ENCODE data around the gene GMCL1. TPM values are rescaled to one million over a fixed set of nuclear protein-coding genes. Genes with fewer than 3 reads are reported as not detected.

GMCL1 gene, protein sequence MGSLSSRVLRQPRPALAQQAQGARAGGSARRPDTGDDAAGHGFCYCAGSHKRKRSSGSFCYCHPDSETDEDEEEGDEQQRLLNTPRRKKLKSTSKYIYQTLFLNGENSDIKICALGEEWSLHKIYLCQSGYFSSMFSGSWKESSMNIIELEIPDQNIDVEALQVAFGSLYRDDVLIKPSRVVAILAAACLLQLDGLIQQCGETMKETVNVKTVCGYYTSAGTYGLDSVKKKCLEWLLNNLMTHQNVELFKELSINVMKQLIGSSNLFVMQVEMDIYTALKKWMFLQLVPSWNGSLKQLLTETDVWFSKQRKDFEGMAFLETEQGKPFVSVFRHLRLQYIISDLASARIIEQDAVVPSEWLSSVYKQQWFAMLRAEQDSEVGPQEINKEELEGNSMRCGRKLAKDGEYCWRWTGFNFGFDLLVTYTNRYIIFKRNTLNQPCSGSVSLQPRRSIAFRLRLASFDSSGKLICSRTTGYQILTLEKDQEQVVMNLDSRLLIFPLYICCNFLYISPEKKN
- polyA plus RNA-seq (2013, experiment 1 of 2), result 9.3 TPM
- 8.6 TPM for polyA plus RNA-seq (2013, experiment 2 of 2)

DNA sequence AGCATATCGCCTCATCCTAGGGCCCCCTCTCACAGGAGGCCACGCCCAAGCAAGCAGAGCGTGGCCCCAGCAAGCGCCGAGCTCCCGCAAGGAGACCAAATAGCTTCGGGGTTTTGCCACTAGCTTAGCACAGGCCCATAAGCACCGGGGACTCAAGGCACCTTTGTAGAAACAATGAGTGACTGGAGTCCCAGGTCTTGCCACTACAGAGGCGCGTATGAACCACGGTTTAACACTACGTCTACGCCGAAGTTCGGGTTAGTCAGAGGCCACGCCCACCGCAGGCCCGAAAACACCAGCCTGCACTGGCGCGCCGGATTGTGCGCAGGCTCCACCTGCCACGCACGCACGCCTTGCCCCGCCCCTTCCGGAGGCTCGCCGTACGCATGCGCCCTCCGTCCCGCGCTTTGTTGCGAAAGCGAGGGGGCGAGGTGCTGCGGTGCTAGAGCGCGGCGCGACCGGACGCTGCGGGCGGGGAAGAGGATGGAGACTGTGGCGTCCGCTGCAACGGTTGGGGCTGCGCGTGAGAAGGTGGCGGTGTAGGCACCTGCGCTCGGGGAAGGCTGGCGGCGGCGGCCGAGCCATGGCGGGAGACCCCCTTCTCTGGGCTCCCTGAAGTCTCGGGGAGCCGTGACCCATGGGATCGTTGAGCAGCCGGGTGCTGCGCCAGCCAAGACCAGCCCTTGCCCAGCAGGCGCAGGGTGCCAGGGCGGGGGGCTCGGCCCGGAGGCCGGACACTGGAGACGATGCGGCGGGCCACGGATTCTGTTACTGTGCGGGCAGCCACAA lies at the start of gene GMCL1:
GMCL1 (plus strand) TSS at position 405 of the 789 bp plus-strand sequence; CDS start at position 638, 233 bp downstream.
- Histone ChIP-seq H2BK120ac (ENCODE audit: low read depth, low read length) (no peak within 1 kb of the TSS), H2AFZ (ENCODE audit: low read depth, low read length) (peak within 1 kb of the TSS; percentile 95), H3K4me3 (ENCODE audit: insufficient read depth in 1 of 2, low read depth in 1 of 2, low read length in 2 of 2) (peak within 1 kb of the TSS; percentile 91 to 93), H3K23ac (ENCODE audit: low read length in 2 of 2) (peak within 1 kb of the TSS in 1 of 2 experiments; percentile 50), H3K9me3 (ENCODE audit: control insufficient read depth, low read length) (no peaks in the 10 kb centered on the region), H3K79me1 (replicated peaks; ENCODE audit: low read length, poor library complexity, severe bottlenecking) (peaks cover 3% of the 10 kb centered on the region), H3K9ac (ENCODE audit: low read length) (peak within 1 kb of the TSS; percentile 97), H3K4ac (ENCODE audit: low read depth in 1 of 2, low read length in 2 of 2) (peak within 1 kb of the TSS; percentile 5 to 88), H3K14ac (ENCODE audit: low read length in 2 of 2) (peak within 1 kb of the TSS in 1 of 2 experiments; percentile 82), H2BK5ac (ENCODE audit: low read depth, low read length, poor library complexity, severe bottlenecking) (peak within 1 kb of the TSS; percentile 61), H4K91ac (ENCODE audit: low read length) (peak within 1 kb of the TSS; percentile 64), H2AK5ac (ENCODE audit: low read length, severe bottlenecking) (peak within 1 kb of the TSS; percentile 38), H3K27me3 (ENCODE audit: control insufficient read depth in 1 of 2, insufficient read depth in 1 of 2, low read length in 2 of 2) (no peaks in the 10 kb centered on the region), H3K4me1 (ENCODE audit: control insufficient read depth, insufficient read depth, low read depth, low read length) (peaks cover 16% of the 10 kb centered on the region), H3K4me2 (ENCODE audit: low read length, poor library complexity, severe bottlenecking) (peak within 1 kb of the TSS; percentile 75), H3K18ac (ENCODE audit: low read depth in 1 of 2, low read length in 2 of 2) (peak within 1 kb of the TSS; percentile 63 to 93), H3K27ac (ENCODE audit: low read length, poor library complexity, severe bottlenecking) (peak within 1 kb of the TSS; percentile 95), H3K36me3 (ENCODE audit: control insufficient read depth in 1 of 2, insufficient read depth in 2 of 2, low read depth in 1 of 2, low read length in 2 of 2) (peaks cover 7% of the 10 kb centered on the region in 2 experiments), H2BK12ac (ENCODE audit: low read length in 2 of 2) (peak within 1 kb of the TSS in 1 of 2 experiments; percentile 90), H4K8ac (ENCODE audit: low read length) (peak within 1 kb of the TSS; percentile 66), H2BK15ac (ENCODE audit: low read depth, poor library complexity, severe bottlenecking) (peak within 1 kb of the TSS; percentile 37)
- peak; percentile 96 for DNase-seq
- WGBS, result 1% methylated on average over 74 of the region's 74 CpGs

DNA sequence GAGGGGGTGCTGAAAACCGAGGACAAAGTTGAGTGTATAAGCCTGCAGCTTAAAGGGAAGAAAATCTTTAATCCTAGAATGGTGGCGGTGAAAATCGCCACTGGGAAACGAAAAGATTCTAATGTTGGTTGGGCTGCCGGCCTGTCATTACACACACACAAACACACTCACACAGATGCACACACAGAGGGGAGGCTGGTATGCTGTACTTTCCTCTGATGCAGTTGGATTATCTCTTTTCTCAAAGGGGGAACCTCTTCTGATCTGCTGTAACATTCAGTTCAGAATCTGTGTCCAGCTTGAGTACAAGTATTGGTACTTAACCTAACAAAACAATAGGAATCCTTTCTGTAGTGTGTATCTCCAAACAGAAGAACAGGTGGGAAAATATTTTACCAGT lies 48.5 kb upstream of the GMCL1 start:
- no peak overlapping the region for H4K8ac ChIP-seq (ENCODE audit: low read length)
- 83% methylated on average over 1 of the region's 5 CpGs for WGBS
- H3K79me1 ChIP-seq (replicated peaks; ENCODE audit: low read length, poor library complexity, severe bottlenecking), result peaks cover 32% of the 10 kb centered on the region

DNA sequence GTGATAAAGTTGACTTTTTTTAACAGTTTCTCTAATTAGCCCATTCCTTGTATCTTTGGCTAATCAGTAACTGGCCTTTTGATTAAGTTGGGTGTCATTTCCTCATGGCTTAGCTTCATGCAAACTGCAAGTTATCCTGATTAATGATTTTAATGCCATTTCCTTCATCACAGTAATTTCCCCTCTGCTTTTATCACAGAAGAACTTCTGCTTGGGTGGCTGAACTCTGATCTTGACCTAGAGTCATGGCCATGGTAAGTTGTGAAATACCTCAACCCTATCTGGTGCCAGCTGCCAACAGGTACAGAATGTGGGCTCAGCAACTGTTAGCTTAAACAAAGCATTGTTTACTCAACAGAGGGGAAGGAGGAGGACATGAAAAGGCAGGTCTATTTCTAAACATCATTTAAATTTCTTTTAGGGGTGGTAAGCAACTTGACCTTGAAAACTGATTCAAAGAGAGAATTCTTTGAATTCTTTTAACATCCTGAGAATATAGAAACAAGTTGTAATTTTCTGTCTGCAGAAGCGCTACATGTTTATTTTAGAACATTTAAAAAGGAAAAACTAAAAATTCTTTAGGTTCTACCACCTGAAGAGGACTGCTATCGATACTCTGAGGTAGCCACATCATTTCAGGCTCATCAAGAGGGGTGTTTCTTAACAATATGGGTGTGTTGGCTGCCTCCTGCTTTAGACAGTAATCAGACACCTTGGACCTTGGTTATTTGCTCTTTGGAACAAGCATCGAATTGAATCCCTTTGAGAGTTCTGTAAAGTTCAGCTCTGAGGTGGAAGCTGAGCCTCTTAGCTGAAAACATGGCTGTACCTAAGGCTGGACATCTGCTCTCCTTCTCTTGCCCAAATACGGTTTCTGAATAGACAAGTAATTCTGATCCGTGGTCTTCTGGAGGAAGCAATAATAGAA lies 47.9 kb upstream of the GMCL1 start:
- H3K4me3 ChIP-seq (ENCODE audit: insufficient read depth in 1 of 2, low read depth in 1 of 2, low read length in 2 of 2), result no peak overlapping the region
- H2AK5ac ChIP-seq (ENCODE audit: low read length, severe bottlenecking), result peak overlapping the region; percentile 53
- H3K27ac ChIP-seq (ENCODE audit: low read length, poor library complexity, severe bottlenecking), result peak overlapping the region; percentile 53
- no peak overlapping the region for H3K18ac ChIP-seq (ENCODE audit: low read depth in 1 of 2, low read length in 2 of 2)
- H2BK12ac ChIP-seq (ENCODE audit: low read length in 2 of 2), result no peak overlapping the region
- peaks cover 12 to 53% of the 10 kb centered on the region in 2 experiments for H3K36me3 ChIP-seq (ENCODE audit: control insufficient read depth in 1 of 2, insufficient read depth in 2 of 2, low read depth in 1 of 2, low read length in 2 of 2)
- no peak overlapping the region for H4K91ac ChIP-seq (ENCODE audit: low read length)
- DNase-seq, result no peak
- H4K8ac ChIP-seq (ENCODE audit: low read length), result no peak overlapping the region
- no peak overlapping the region for H3K9ac ChIP-seq (ENCODE audit: low read length)
- no peak overlapping the region for H2AFZ ChIP-seq (ENCODE audit: low read depth, low read length)
- no peak overlapping the region for H2BK15ac ChIP-seq (ENCODE audit: low read depth, poor library complexity, severe bottlenecking)
- peaks cover 8% of the 10 kb centered on the region for H3K4me1 ChIP-seq (ENCODE audit: control insufficient read depth, insufficient read depth, low read depth, low read length)
- WGBS, result 97% methylated on average over 4 of the region's 5 CpGs
- no peak overlapping the region for H3K4me2 ChIP-seq (ENCODE audit: low read length, poor library complexity, severe bottlenecking)
- H3K27me3 ChIP-seq (ENCODE audit: control insufficient read depth in 1 of 2, insufficient read depth in 1 of 2, low read length in 2 of 2), result no peaks in the 10 kb centered on the region
- no peak overlapping the region for H3K4ac ChIP-seq (ENCODE audit: low read depth in 1 of 2, low read length in 2 of 2)
- H3K9me3 ChIP-seq (ENCODE audit: control insufficient read depth, low read length), result no peaks in the 10 kb centered on the region
- H3K23ac ChIP-seq (ENCODE audit: low read length in 2 of 2), result no peak overlapping the region
- H2BK5ac ChIP-seq (ENCODE audit: low read depth, low read length, poor library complexity, severe bottlenecking), result no peak overlapping the region
- no peak overlapping the region for H3K14ac ChIP-seq (ENCODE audit: low read length in 2 of 2)
- H3K79me1 ChIP-seq (replicated peaks; ENCODE audit: low read length, poor library complexity, severe bottlenecking), result peaks cover 31% of the 10 kb centered on the region
- no peak overlapping the region for H2BK120ac ChIP-seq (ENCODE audit: low read depth, low read length)

More for the DNA sequence above, 48.5 kb upstream of the GMCL1 start:
- H3K4ac ChIP-seq (ENCODE audit: low read depth in 1 of 2, low read length in 2 of 2), result no peak overlapping the region
- no peak overlapping the region for H3K4me3 ChIP-seq (ENCODE audit: insufficient read depth in 1 of 2, low read depth in 1 of 2, low read length in 2 of 2)
- H2AFZ ChIP-seq (ENCODE audit: low read depth, low read length), result no peak overlapping the region
- no peak overlapping the region for H2BK15ac ChIP-seq (ENCODE audit: low read depth, poor library complexity, severe bottlenecking)
- no peak overlapping the region for H3K23ac ChIP-seq (ENCODE audit: low read length in 2 of 2)
- DNase-seq, result no peak
- H2BK120ac ChIP-seq (ENCODE audit: low read depth, low read length), result no peak overlapping the region
- H3K27ac ChIP-seq (ENCODE audit: low read length, poor library complexity, severe bottlenecking), result peak overlapping the region; percentile 29
- no peak overlapping the region for H3K9ac ChIP-seq (ENCODE audit: low read length)
- H2AK5ac ChIP-seq (ENCODE audit: low read length, severe bottlenecking), result no peak overlapping the region
- no peak overlapping the region for H3K14ac ChIP-seq (ENCODE audit: low read length in 2 of 2)
- peaks cover 8% of the 10 kb centered on the region for H3K4me1 ChIP-seq (ENCODE audit: control insufficient read depth, insufficient read depth, low read depth, low read length)
- peaks cover 12 to 49% of the 10 kb centered on the region in 2 experiments for H3K36me3 ChIP-seq (ENCODE audit: control insufficient read depth in 1 of 2, insufficient read depth in 2 of 2, low read depth in 1 of 2, low read length in 2 of 2)
- no peaks in the 10 kb centered on the region for H3K9me3 ChIP-seq (ENCODE audit: control insufficient read depth, low read length)
- H2BK5ac ChIP-seq (ENCODE audit: low read depth, low read length, poor library complexity, severe bottlenecking), result peak overlapping the region; percentile 39
- H3K18ac ChIP-seq (ENCODE audit: low read depth in 1 of 2, low read length in 2 of 2), result no peak overlapping the region
- no peak overlapping the region for H4K91ac ChIP-seq (ENCODE audit: low read length)
- no peaks in the 10 kb centered on the region for H3K27me3 ChIP-seq (ENCODE audit: control insufficient read depth in 1 of 2, insufficient read depth in 1 of 2, low read length in 2 of 2)
- H3K4me2 ChIP-seq (ENCODE audit: low read length, poor library complexity, severe bottlenecking), result no peak overlapping the region
- H2BK12ac ChIP-seq (ENCODE audit: low read length in 2 of 2), result no peak overlapping the region

Data from mesenchymal stem cell (in vitro differentiated cells and primary cell).